HEK293 (cell line): ENCODE data around the gene GSC.

Experiments
- CTCF ChIA-PET: fragments of 350-600 bp; formaldehyde crosslinking; extraction: SDS; loops from one replicate; lab custom pipeline; 2021; ENCODE audit warnings: antibody characterized with exemption; lab: Yijun Ruan, JAX
- POLR2A ChIA-PET: fragments of 300-600 bp; formaldehyde crosslinking; extraction: SDS; loops from one replicate; lab custom pipeline; 2020; ENCODE audit warnings: antibody characterized with exemption, inconsistent platforms; lab: Yijun Ruan, JAX
- H3K27ac ChIP-seq: fragments of 200-500 bp; sonication (Bioruptor generic); 2 replicates; pipeline ENCODE4 v1.5.1; 2014; ENCODE audit warnings: low read depth, low read length, control low read depth, inconsistent platforms; ENCODE audit errors: extremely low read depth
- H3K36me3 ChIP-seq, 2 experiments: fragments of 200-500 bp in 1 of 2; sonication (Bioruptor generic) in 1 of 2; 1 replicate in 1 of 2; 2 replicates in 1 of 2; pipeline ENCODE4 v1.5.1; 2014 to 2017; ENCODE audit warnings: inconsistent platforms in 2 of 2, low read length in 2 of 2; ENCODE audit not compliant: control insufficient read depth in 2 of 2, insufficient read depth in 1 of 2
- H3K4me1 ChIP-seq: fragments of 200-500 bp; sonication (Bioruptor generic); 2 replicates; pipeline ENCODE4 v1.5.1; 2014; ENCODE audit warnings: mild to moderate bottlenecking, low read length, inconsistent platforms; ENCODE audit not compliant: control insufficient read depth, insufficient read depth
- H3K4me3 ChIP-seq: 2 replicates; pipeline ENCODE4 v1.5.1; 2011; ENCODE audit warnings: low read depth, mild to moderate bottlenecking, control low read depth, low read length, moderate library complexity
- H3K9me3 ChIP-seq: fragments of 200-500 bp; sonication (Bioruptor generic); 2 replicates; pipeline ENCODE4 v1.5.1; 2014; ENCODE audit warnings: low read depth, low read length, inconsistent platforms; ENCODE audit not compliant: control insufficient read depth, insufficient read depth
- ATF2 ChIP-seq: fragments of 450-650 bp; formaldehyde crosslinking; IDR thresholded peaks from 2 replicates; pipeline ENCODE4 v1.5.1; 2016; ENCODE audit warnings: missing biosample characterization, missing genetic modification characterization, low read depth
- BCL11B ChIP-seq: fragments of 450-650 bp; formaldehyde crosslinking; IDR thresholded peaks from 2 replicates; pipeline ENCODE4 v1.5.1; 2016; ENCODE audit warnings: low read depth, missing biosample characterization, missing genetic modification characterization
- GLI2 ChIP-seq: fragments of 450-650 bp; formaldehyde crosslinking; IDR thresholded peaks from 2 replicates; pipeline ENCODE4; 2017; ENCODE audit warnings: missing biosample characterization, missing genetic modification characterization, low read depth, borderline replicate concordance
- SETDB1 ChIP-seq: IDR thresholded peaks from one replicate; pipeline ENCODE4 v1.6.1; 2017; ENCODE audit warnings: mild to moderate bottlenecking, low read length, moderate library complexity, mixed read lengths; ENCODE audit not compliant: insufficient read length
- ZFP69B ChIP-seq: fragments of 450-650 bp; formaldehyde crosslinking; IDR thresholded peaks from 2 replicates; pipeline ENCODE4 v1.5.1; 2016; ENCODE audit warnings: missing biosample characterization, missing genetic modification characterization
- ZNF121 ChIP-seq: fragments of 450-650 bp; formaldehyde crosslinking; IDR thresholded peaks from 2 replicates; pipeline ENCODE4 v1.5.1; 2016; ENCODE audit warnings: missing biosample characterization, missing genetic modification characterization
- ZNF221 ChIP-seq: fragments of 450-650 bp; formaldehyde crosslinking; IDR thresholded peaks from 2 replicates; pipeline ENCODE4 v1.5.1; 2017; ENCODE audit warnings: missing biosample characterization, missing genetic modification characterization, borderline replicate concordance
- ZNF274 ChIP-seq, 2 experiments: fragments of 200-500 bp in 1 of 2; fragments of 450-650 bp in 1 of 2; sonication (Bioruptor generic) in 1 of 2; formaldehyde crosslinking in 1 of 2; IDR thresholded peaks; 2 replicates each; pipeline versions ENCODE4 v1.5.1 to v1.6.1; 2014 to 2016; ENCODE audit warnings: borderline replicate concordance in 1 of 2, inconsistent platforms in 1 of 2, low read length in 1 of 2, missing biosample characterization in 1 of 2, missing genetic modification characterization in 1 of 2
- ZNF280C ChIP-seq: fragments of 450-650 bp; formaldehyde crosslinking; IDR thresholded peaks from 2 replicates; pipeline ENCODE4 v1.5.1; 2016; ENCODE audit warnings: missing biosample characterization, missing genetic modification characterization
- ZNF292 ChIP-seq: fragments of 450-650 bp; formaldehyde crosslinking; IDR thresholded peaks from 2 replicates; pipeline ENCODE4 v1.5.1; 2016; ENCODE audit warnings: low read depth, missing biosample characterization, missing genetic modification characterization, borderline replicate concordance
- ZNF335 ChIP-seq: fragments of 450-650 bp; formaldehyde crosslinking; conservative IDR thresholded peaks from 2 replicates; pipeline ENCODE4 v1.5.1; 2016; ENCODE audit warnings: missing biosample characterization, missing genetic modification characterization
- ZNF354C ChIP-seq: fragments of 450-650 bp; formaldehyde crosslinking; IDR thresholded peaks from 2 replicates; pipeline ENCODE4 v1.5.1; 2016; ENCODE audit warnings: missing biosample characterization, missing genetic modification characterization, low read depth, borderline replicate concordance
- ZNF416 ChIP-seq: fragments of 450-650 bp; formaldehyde crosslinking; IDR thresholded peaks from 2 replicates; pipeline ENCODE4 v1.5.1; 2016; ENCODE audit warnings: missing biosample characterization, missing genetic modification characterization
- ZNF660 ChIP-seq: fragments of 450-650 bp; IDR thresholded peaks from 2 replicates; pipeline ENCODE4 v1.5.1; 2018; ENCODE audit warnings: missing biosample characterization, mild to moderate bottlenecking, missing genetic modification characterization
- ZNF701 ChIP-seq: fragments of 450-650 bp; formaldehyde crosslinking; IDR thresholded peaks from 2 replicates; pipeline ENCODE4 v1.5.1; 2016; ENCODE audit warnings: missing biosample characterization, missing genetic modification characterization
- ZNF830 ChIP-seq: fragments of 450-650 bp; IDR thresholded peaks from 2 replicates; pipeline ENCODE4 v1.5.0; 2018; ENCODE audit warnings: missing biosample characterization, missing genetic modification characterization, low read depth, mild to moderate bottlenecking, moderate library complexity
- ZSCAN16 ChIP-seq: fragments of 450-650 bp; formaldehyde crosslinking; IDR thresholded peaks from 2 replicates; pipeline ENCODE4 v1.5.1; 2016; ENCODE audit warnings: missing biosample characterization, missing genetic modification characterization
- ZSCAN30 ChIP-seq: fragments of 450-650 bp; IDR thresholded peaks from 2 replicates; pipeline ENCODE4 v1.5.1; 2018; ENCODE audit warnings: missing biosample characterization, mild to moderate bottlenecking, missing genetic modification characterization, moderate library complexity
- TF ChIP-seq, protein P1 (sequence below): sonication (generic); formaldehyde crosslinking; IDR thresholded peaks from 2 replicates; pipeline ENCODE4 v1.8.1; 2022; ENCODE audit warnings: mild to moderate bottlenecking, moderate library complexity, missing genetic modification reagents
- TF ChIP-seq, protein P2 (sequence below): fragments of 450-650 bp; formaldehyde crosslinking; IDR thresholded peaks from 2 replicates; pipeline ENCODE4 v1.5.1; 2016; ENCODE audit warnings: missing biosample characterization, missing genetic modification characterization

Gene GSC

GRCh38 chr14:94772548-94772947 lies 2.6 kb upstream of the GSC start (continued):
- TF ChIP-seq ATF2 (tag by site-specific recombination) (no peak), ZNF416 (no peak), ZNF701 (tag by site-specific recombination) (no peak), BCL11B (tag by site-specific recombination) (no peak), ZNF274 (IDR thresholded peaks at IDR 0.05; ENCODE audit: low read length) (no peak), ZNF274 (tag by site-specific recombination; IDR thresholded peaks at IDR 0.05; ENCODE audit: borderline replicate concordance) (no peak)
- TF ChIP-seq, protein P1, sequence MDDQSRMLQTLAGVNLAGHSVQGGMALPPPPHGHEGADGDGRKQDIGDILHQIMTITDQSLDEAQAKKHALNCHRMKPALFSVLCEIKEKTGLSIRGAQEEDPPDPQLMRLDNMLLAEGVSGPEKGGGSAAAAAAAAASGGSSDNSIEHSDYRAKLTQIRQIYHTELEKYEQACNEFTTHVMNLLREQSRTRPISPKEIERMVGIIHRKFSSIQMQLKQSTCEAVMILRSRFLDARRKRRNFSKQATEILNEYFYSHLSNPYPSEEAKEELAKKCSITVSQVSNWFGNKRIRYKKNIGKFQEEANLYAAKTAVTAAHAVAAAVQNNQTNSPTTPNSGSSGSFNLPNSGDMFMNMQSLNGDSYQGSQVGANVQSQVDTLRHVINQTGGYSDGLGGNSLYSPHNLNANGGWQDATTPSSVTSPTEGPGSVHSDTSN: no peak

DNA sequence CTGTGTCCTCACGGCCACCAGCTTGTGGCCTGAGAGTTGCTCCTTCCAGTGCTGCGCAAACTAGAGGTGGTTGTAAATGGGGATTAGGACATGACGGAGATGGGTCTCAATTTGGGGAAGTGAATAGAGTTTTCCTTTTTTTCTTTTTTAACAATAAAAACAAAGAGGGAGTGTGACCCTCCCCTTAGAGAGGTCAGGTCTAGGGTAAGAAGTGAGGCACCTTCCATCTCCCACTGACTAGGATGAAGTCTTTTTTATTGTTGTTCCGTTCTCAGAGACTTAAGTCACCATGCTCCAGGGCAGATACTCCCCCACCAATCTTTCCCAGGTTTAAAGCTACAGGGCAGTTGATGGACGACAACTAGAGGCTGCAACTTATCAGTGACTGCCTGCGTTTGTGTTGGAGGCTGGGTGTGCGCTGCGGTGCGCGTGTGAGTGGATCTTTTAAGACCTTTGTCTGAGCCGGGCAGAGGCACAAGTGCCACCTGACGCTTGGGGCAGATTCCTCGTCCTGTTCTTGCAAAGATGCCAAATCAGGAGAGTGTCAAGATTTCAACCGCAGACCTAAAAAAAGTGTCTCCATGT lies 2.1 kb upstream of the GSC start:
- CTCF ChIA-PET: no interaction called here

More for the DNA sequence above, 2.1 kb upstream of the GSC start:
- POLR2A ChIA-PET: no interaction called here
- Histone ChIP-seq H3K9me3 (no peaks in the 10 kb centered on the region), H3K4me1 (no peaks in the 10 kb centered on the region), H3K4me3 (no peak overlapping the region), H3K36me3 (peaks cover 0 to 14% of the 10 kb centered on the region in 2 experiments; a peak in 1 of 3 replicates), H3K27ac (no peak overlapping the region)
- TF ChIP-seq SETDB1 (no peak), ZNF292 (tag by site-specific recombination) (no peak), ZNF280C (no peak), ZNF121 (tag by site-specific recombination) (no peak), ZNF830 (tag by site-specific recombination) (no peak), ZNF354C (tag by site-specific recombination) (no peak), GLI2 (tag by site-specific recombination) (no peak), ZNF221 (no peak), BCL11B (tag by site-specific recombination) (no peak), ZFP69B (tag by site-specific recombination) (no peak), ZNF660 (tag by site-specific recombination) (no peak), ZNF335 (no peak), ZSCAN16 (tag by site-specific recombination) (no peak), ZSCAN30 (tag by site-specific recombination) (no peak)
- TF ChIP-seq, protein P2, sequence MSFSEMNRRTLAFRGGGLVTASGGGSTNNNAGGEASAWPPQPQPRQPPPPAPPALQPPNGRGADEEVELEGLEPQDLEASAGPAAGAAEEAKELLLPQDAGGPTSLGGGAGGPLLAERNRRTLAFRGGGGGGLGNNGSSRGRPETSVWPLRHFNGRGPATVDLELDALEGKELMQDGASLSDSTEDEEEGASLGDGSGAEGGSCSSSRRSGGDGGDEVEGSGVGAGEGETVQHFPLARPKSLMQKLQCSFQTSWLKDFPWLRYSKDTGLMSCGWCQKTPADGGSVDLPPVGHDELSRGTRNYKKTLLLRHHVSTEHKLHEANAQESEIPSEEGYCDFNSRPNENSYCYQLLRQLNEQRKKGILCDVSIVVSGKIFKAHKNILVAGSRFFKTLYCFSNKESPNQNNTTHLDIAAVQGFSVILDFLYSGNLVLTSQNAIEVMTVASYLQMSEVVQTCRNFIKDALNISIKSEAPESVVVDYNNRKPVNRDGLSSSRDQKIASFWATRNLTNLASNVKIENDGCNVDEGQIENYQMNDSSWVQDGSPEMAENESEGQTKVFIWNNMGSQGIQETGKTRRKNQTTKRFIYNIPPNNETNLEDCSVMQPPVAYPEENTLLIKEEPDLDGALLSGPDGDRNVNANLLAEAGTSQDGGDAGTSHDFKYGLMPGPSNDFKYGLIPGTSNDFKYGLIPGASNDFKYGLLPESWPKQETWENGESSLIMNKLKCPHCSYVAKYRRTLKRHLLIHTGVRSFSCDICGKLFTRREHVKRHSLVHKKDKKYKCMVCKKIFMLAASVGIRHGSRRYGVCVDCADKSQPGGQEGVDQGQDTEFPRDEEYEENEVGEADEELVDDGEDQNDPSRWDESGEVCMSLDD (tag by site-specific recombination): no peak
